ENCODE data around the gene SDCCAG8.

GRCh38 chr1:243249214-243249613, 6.6 kb upstream of the SDCCAG8 start:
- TF ChIP-seq, protein P1, sequence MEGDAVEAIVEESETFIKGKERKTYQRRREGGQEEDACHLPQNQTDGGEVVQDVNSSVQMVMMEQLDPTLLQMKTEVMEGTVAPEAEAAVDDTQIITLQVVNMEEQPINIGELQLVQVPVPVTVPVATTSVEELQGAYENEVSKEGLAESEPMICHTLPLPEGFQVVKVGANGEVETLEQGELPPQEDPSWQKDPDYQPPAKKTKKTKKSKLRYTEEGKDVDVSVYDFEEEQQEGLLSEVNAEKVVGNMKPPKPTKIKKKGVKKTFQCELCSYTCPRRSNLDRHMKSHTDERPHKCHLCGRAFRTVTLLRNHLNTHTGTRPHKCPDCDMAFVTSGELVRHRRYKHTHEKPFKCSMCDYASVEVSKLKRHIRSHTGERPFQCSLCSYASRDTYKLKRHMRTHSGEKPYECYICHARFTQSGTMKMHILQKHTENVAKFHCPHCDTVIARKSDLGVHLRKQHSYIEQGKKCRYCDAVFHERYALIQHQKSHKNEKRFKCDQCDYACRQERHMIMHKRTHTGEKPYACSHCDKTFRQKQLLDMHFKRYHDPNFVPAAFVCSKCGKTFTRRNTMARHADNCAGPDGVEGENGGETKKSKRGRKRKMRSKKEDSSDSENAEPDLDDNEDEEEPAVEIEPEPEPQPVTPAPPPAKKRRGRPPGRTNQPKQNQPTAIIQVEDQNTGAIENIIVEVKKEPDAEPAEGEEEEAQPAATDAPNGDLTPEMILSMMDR (IDR thresholded peaks at IDR 0.05): no peak
- no peak for TF ChIP-seq POLR2A (IDR thresholded peaks at IDR 0.05)
